Fibroblast of mammary gland (primary cell): ENCODE measurements around the gene TMEM187.

Source experiments
- DNase-seq: peaks from one replicate; pipeline ENCODE4 v3.0.0-alpha.2; 2010; ENCODE audit warnings: low read depth
- H3K4me3 ChIP-seq: 2 replicates; pipeline ENCODE4 v1.5.1; 2011; ENCODE audit warnings: low read depth, mild to moderate bottlenecking, low read length, moderate library complexity; ENCODE audit not compliant: control insufficient read depth
- TF ChIP-seq, protein P1 (sequence below): conservative IDR thresholded peaks from 2 replicates; pipeline ENCODE4 v1.5.1; 2011; ENCODE audit warnings: low read depth, low read length, inconsistent platforms; ENCODE audit not compliant: control insufficient read depth, insufficient read depth

TMEM187 gene

GRCh38 chrX:153972368-153973126 is at the start of gene TMEM187:
Gene TMEM187 (plus strand): TSS chrX:153972754. CDS start chrX:153982063, 9,309 bp downstream.
- TF ChIP-seq, protein P1, sequence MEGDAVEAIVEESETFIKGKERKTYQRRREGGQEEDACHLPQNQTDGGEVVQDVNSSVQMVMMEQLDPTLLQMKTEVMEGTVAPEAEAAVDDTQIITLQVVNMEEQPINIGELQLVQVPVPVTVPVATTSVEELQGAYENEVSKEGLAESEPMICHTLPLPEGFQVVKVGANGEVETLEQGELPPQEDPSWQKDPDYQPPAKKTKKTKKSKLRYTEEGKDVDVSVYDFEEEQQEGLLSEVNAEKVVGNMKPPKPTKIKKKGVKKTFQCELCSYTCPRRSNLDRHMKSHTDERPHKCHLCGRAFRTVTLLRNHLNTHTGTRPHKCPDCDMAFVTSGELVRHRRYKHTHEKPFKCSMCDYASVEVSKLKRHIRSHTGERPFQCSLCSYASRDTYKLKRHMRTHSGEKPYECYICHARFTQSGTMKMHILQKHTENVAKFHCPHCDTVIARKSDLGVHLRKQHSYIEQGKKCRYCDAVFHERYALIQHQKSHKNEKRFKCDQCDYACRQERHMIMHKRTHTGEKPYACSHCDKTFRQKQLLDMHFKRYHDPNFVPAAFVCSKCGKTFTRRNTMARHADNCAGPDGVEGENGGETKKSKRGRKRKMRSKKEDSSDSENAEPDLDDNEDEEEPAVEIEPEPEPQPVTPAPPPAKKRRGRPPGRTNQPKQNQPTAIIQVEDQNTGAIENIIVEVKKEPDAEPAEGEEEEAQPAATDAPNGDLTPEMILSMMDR: no peak
- DNase-seq: peak; percentile 90
- H3K4me3 ChIP-seq: peak within 1 kb of the TSS; percentile 95

DNA sequence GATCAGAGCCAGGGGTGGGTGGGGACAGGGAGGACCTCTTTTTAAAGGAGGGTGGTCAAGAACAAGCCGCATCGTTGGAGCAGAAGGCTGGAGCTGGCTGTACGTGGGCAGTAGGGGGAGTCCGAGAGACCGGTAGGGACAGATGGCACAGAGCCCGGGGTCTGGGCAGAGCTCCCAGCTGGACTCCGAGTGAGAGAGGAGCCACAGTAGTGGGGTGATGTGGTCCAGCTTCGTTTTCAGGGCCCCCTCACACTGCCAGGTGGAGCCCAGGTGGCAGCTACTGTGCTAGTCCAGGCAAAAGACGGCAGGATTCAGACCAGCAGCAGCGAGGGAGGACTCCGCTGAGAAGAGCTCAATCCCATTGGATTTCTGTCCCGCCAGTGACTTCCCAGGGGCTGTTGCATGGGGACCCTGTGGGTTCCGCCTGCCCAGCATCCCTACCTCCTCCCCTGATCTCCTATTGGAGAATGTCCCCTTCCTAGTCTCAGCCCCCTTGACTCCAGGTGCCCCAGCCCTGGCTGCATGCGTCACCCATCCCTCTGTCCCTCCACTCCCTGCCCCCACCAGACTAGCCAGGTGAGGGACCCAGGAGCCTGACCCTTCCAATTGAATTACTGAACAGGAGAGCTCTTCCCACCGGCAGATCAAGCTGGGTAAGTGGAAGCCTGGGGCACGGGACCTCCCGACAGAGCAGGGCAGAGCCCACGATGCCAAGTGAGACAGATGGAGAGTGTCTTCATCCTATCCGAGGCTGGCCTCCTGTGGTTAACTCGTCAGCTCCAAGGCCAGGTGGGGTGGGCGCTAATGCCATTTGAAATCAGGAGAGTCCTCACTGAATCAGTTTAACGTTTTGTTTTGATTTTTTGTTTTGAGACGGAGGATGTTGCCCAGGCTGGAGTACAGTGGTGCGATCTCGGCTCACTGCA is 49.4 kb upstream of the TMEM187 start:
- peak; percentile 66 for DNase-seq
- TF ChIP-seq, protein P1: peak; percentile 60
- no peak overlapping the region for H3K4me3 ChIP-seq

DNA sequence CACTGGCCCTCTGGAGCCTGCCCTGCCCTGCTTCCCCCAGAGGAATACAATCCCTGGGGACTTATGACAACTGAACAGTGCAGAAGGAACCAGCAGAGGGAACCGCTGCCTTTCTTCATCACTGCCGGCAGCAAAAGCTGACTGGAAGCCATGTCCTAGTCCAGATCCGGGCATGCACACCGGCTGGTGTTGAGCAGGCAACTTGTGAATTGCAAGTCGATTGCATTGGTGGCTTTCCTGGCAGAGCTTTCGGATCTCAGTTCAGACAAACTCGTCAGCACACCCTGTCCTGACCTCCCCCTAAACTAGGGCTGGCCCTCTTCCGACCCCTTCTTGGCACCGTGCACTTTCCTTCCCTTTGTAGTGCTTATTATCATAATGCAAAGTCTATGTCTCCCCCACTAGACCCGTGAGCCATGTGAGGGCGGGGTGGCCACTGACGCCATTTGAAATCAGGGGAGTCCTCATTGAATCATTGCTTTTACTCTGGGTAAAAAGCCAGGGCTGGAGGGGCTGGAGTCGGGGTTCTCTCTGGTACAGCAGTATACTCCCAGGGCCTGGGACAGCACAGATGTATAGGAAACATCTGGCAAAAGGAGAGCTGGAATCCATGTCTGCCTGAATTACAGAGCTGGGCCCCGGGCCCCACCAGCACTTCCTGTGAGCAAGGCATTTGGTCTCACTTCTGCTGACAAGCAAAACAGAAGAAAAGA is 48.2 kb upstream of the TMEM187 start:
- peak; percentile 33 for DNase-seq
- H3K4me3 ChIP-seq: no peak overlapping the region
- TF ChIP-seq, protein P1: peak; percentile 8

DNA sequence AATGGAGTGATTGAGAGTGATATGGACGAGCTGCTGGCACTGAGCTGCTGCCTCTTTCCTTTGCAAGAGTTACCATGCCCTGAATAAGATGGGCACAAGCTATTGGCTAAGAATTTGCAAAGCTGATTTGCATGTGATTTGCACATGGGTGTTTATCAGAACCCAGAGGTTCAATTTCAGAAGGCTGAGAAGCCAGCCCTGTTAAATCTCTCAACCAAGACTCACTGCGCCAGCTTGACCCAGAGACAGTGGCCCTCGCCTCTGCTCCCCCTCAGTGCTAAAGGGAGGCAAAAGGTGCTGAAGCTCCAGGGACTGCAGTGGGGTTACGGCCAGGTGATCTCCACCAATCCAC is 47.2 kb upstream of the TMEM187 start:
- DNase-seq: no peak
- no peak overlapping the region for H3K4me3 ChIP-seq
- TF ChIP-seq, protein P1: no peak

DNA sequence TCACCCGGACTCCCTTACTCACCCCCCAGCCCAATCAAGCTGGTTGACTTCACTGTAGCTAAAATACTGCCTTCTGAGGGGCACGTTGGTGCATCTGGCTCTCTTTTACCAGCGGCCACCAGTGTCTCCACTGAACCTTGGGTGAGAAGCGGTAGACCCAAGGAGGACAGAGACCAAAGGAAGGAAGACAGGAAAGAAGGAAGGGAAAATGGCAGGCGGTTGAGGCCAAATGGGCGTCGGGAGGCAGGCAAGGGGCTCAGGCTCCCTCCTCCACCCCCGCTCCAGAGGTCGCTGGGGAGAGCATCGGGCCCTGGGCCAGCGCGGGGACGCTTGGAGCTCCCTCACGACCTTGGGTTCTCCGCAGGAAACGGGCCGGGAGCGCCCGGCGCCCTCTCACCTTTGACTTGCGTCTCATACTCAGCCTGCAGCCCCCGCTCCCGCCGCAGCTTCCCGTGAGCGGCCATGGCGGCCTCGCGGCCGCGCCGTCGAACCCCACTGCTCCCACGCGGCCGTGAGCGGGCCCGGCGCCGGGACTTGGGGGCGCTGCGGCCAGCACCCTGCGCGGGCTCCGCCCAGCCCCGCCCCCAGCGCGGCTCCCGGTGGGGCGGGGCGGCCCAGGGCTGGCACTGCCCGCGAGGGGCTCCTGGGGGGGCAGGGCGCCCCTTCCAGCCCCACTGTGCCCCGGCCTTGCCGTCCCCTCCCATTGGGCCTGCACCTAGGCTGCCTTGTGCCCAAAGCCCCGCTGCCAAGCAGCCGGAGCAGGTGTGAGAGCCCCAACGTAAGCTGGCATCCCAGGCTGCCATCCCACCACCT is 46.6 kb upstream of the TMEM187 start, which contains the start of gene ARHGAP4:
TSS of gene ARHGAP4 (minus strand) at position 526 of the 813 bp plus-strand sequence. CDS start at position 464, 62 bp downstream.
- no peak within 1 kb of the TSS for H3K4me3 ChIP-seq

DNA sequence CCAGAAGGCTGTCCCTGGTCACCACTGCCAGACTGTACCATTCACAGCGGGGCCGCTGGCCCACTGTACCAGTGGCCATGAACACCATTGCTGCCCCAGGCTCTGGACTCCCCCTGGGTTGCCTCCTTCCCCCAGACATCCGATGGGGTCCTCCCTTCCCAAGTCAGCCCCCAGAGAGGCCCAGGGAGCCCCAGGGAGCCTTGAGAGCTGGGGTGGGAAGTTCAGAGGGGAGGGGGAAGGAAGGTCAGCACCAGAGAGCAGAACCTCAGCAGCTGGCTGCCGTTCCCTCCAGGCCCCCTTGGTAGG is 46.0 kb upstream of the TMEM187 start:
- DNase-seq: no peak
- no peak overlapping the region for H3K4me3 ChIP-seq
- TF ChIP-seq, protein P1: no peak

More for the DNA sequence above, 46.6 kb upstream of the TMEM187 start, which contains the start of gene ARHGAP4:
- TF ChIP-seq, protein P1: no peak
- DNase-seq: no peak
